Vagina (tissue), 2 donors: ENCODE results near the gene CFAP97. TPM values are rescaled to one million over a fixed set of nuclear protein-coding genes. Genes with fewer than 3 reads are reported as not detected.
"Not testable (repeated sequence)": the region's sequence is repeated elsewhere in the genome, so short reads cannot be mapped to it uniquely, and the experiment has no call there.

Experiments
- DNase-seq, 2 donors: peaks; one replicate each; pipeline ENCODE4 v3.0.0-alpha.2; 2017; ENCODE audit errors: extremely low spot score in 2 of 2
- H3K27ac ChIP-seq: fragments of 200-600 bp; sonication (generic); one replicate; pipeline ENCODE4 v1.5.1; 2019
- H3K27me3 ChIP-seq: fragments of 200-600 bp; sonication (generic); one replicate; pipeline ENCODE4 v1.5.1; 2019
- H3K36me3 ChIP-seq, 2 donors: fragments of 200-600 bp; sonication (generic); one replicate each; pipeline ENCODE4 v1.5.1; 2017 to 2019
- H3K4me1 ChIP-seq: fragments of 200-600 bp; sonication (generic); one replicate; pipeline ENCODE4 v1.5.1; 2019
- H3K4me3 ChIP-seq, 2 donors: fragments of 200-600 bp; sonication (generic); 1 replicate in 1 of 2; 2 replicates in 1 of 2; pipeline ENCODE4 v1.5.1; 2016 to 2019
- H3K9me3 ChIP-seq: fragments of 200-600 bp; sonication (generic); one replicate; pipeline ENCODE4 v1.5.1; 2019
- CTCF ChIP-seq, 3 experiments: fragments of 450-650 bp in 2 of 3; fragments of 200-600 bp in 1 of 3; sonication (generic) in 1 of 3; IDR thresholded peaks; one replicate each; pipeline ENCODE4 v1.5.1; 2017 to 2019; ENCODE audit warnings: antibody characterized with exemption in 3 of 3, mild to moderate bottlenecking in 2 of 3, moderate library complexity in 2 of 3
- POLR2A ChIP-seq, 2 donors: fragments of 450-650 bp; IDR thresholded peaks; one replicate each; pipeline ENCODE4 v1.6.1; 2017; ENCODE audit warnings: antibody characterized with exemption in 2 of 2, mild to moderate bottlenecking in 2 of 2, moderate library complexity in 2 of 2
- POLR2AphosphoS5 ChIP-seq, 2 donors: sonication (generic); formaldehyde crosslinking; IDR thresholded peaks; one replicate each; pipeline ENCODE4 v1.9.0; 2017; ENCODE audit warnings: antibody characterized with exemption in 2 of 2, mild to moderate bottlenecking in 2 of 2, low read depth in 1 of 2; ENCODE audit not compliant: insufficient read depth in 1 of 2
- intact Hi-C: fragments of 100-400 bp; cut with DNase I; formaldehyde crosslinking; loops from one replicate; pipeline ENCODE4 v1.15.1; 2023
- total RNA-seq: library from RNA; depleted of rRNA; stranded (reverse); fragments of >200 nt; gene quantifications from one replicate; pipeline ENCODE4 v1.2.3, GENCODE V29; 2016

The CFAP97 gene
- total RNA-seq, 1 donor from 2014 or later: 28.5 TPM

- Histone ChIP-seq H3K9me3 (no peaks in the 10 kb centered on the region), H3K27me3 (no peaks in the 10 kb centered on the region), H3K36me3 (no peaks in the 10 kb centered on the region), H3K4me1 (peaks cover 28% of the 10 kb centered on the region), H3K27ac (peak overlapping the region; percentile 98), H3K4me3 (no peak overlapping the region)
- DNase-seq: no peak
- intact Hi-C loops: loop anchor here (10.0 kb wide), 1 partner anchor 193 kb away; the partner anchor contains the start of genes ANKRD37 and LRP2BP
- TF ChIP-seq POLR2AphosphoS5 (IDR thresholded peaks at IDR 0.05; ENCODE audit: insufficient read depth in 1 of 2, low read depth in 1 of 2): no peak
- TF ChIP-seq POLR2A (IDR thresholded peaks at IDR 0.05): no peak
- no peak for TF ChIP-seq CTCF (IDR thresholded peaks at IDR 0.05)
Observed at GRCh38 chr4:185201977-185202962, 1.5 kb downstream of the CFAP97 start.

DNA sequence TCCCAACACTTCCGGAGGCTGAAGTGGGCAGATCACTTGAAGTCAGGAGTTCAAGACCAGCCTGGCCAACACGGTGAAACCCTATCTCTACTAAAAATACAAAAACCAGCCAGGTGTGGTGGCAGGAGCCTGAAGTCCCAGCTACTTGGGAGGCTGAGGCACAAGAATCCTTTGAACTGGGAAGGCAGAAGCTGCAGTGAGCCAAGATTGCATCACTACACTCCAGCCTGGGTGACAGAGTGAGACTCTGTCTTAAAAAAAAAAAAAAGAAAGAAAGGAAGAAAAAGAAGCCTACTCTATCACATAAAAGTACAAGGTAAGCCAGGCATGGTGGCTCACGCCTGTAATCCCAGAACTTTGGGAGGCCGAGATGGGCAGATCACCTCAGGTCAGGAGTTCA, 5.6 kb downstream of the CFAP97 start:
- H3K27me3 ChIP-seq, DNase-seq, H3K4me3 ChIP-seq, H3K27ac ChIP-seq, H3K36me3 ChIP-seq, intact Hi-C loops, H3K9me3 ChIP-seq: not testable (repeated sequence)
- H3K4me1 ChIP-seq: peaks cover 14% of the 10 kb centered on the region

GRCh38 chr4:185196437-185196836, 7.4 kb downstream of the CFAP97 start:
- Histone ChIP-seq H3K4me3 (no peak overlapping the region), H3K27ac (no peak overlapping the region), H3K36me3 (no peaks in the 10 kb centered on the region), H3K27me3 (no peaks in the 10 kb centered on the region), H3K4me1 (peaks cover 6% of the 10 kb centered on the region), H3K9me3 (no peaks in the 10 kb centered on the region)
- DNase-seq: no peak
- intact Hi-C loops: no loop called here
- TF ChIP-seq POLR2AphosphoS5 (IDR thresholded peaks at IDR 0.05; ENCODE audit: insufficient read depth in 1 of 2, low read depth in 1 of 2) (no peak), CTCF (IDR thresholded peaks at IDR 0.05) (no peak), POLR2A (IDR thresholded peaks at IDR 0.05) (no peak)

- H3K4me3 ChIP-seq: no peak overlapping the region
- intact Hi-C loops: no loop called here
Observed at GRCh38 chr4:185194924-185195888, 8.6 kb downstream of the CFAP97 start.

More at GRCh38 chr4:185194924-185195888, 8.6 kb downstream of the CFAP97 start:
- no peak for DNase-seq
- Histone ChIP-seq H3K27me3 (no peaks in the 10 kb centered on the region), H3K4me1 (peaks cover 6% of the 10 kb centered on the region), H3K9me3 (no peaks in the 10 kb centered on the region), H3K36me3 (peaks cover 0 to 6% of the 10 kb centered on the region in 2 donors), H3K27ac (no peak overlapping the region)
- TF ChIP-seq POLR2AphosphoS5 (IDR thresholded peaks at IDR 0.05; ENCODE audit: insufficient read depth in 1 of 2, low read depth in 1 of 2) (no peak), POLR2A (IDR thresholded peaks at IDR 0.05) (no peak), CTCF (IDR thresholded peaks at IDR 0.05) (no peak)
